Parathyroid adenoma (tissue), 2 donors: Measurements from ENCODE around the gene CAMTA1.

Source experiments
- H2AFZ ChIP-seq: fragments of 300-600 bp; sonication (generic); one replicate; pipeline ENCODE4 v1.7.0; 2017; ENCODE audit warnings: antibody characterized with exemption, mild to moderate bottlenecking
- H3K27ac ChIP-seq: fragments of 300-600 bp; sonication (generic); one replicate; pipeline ENCODE4 v1.7.0; 2017
- H3K27me3 ChIP-seq: fragments of 300-600 bp; sonication (generic); one replicate; pipeline ENCODE4 v1.7.0; 2017; ENCODE audit warnings: low read length; ENCODE audit not compliant: control insufficient read depth, insufficient read depth
- H3K36me3 ChIP-seq: fragments of 300-600 bp; sonication (generic); one replicate; pipeline ENCODE4 v1.7.0; 2017; ENCODE audit warnings: low read length; ENCODE audit not compliant: control insufficient read depth, insufficient read depth
- H3K4me1 ChIP-seq: fragments of 300-600 bp; sonication (generic); one replicate; pipeline ENCODE4 v1.7.0; 2017; ENCODE audit warnings: control low read depth
- H3K4me2 ChIP-seq: fragments of 300-600 bp; sonication (generic); one replicate; pipeline ENCODE4 v1.7.0; 2017; ENCODE audit warnings: low read length
- H3K4me3 ChIP-seq: fragments of 300-600 bp; sonication (generic); one replicate; pipeline ENCODE4 v1.7.0; 2017; ENCODE audit warnings: low read depth, low read length
- H3K79me2 ChIP-seq: fragments of 300-600 bp; sonication (generic); one replicate; pipeline ENCODE4 v1.7.0; 2017; ENCODE audit warnings: control low read depth
- H3K9ac ChIP-seq: fragments of 300-600 bp; sonication (generic); one replicate; pipeline ENCODE4 v1.7.0; 2017; ENCODE audit warnings: mild to moderate bottlenecking
- H3K9me3 ChIP-seq: fragments of 300-600 bp; sonication (generic); one replicate; pipeline ENCODE4 v1.7.0; 2017; ENCODE audit warnings: low read length; ENCODE audit not compliant: control insufficient read depth
- TF ChIP-seq, protein P1 (sequence below): fragments of 300-600 bp; sonication (generic); IDR thresholded peaks from one replicate; pipeline ENCODE4 v1.7.0; 2017; ENCODE audit warnings: antibody characterized with exemption, mild to moderate bottlenecking
- donor health status: primary hyperparathyroidism.

The CAMTA1 gene

DNA sequence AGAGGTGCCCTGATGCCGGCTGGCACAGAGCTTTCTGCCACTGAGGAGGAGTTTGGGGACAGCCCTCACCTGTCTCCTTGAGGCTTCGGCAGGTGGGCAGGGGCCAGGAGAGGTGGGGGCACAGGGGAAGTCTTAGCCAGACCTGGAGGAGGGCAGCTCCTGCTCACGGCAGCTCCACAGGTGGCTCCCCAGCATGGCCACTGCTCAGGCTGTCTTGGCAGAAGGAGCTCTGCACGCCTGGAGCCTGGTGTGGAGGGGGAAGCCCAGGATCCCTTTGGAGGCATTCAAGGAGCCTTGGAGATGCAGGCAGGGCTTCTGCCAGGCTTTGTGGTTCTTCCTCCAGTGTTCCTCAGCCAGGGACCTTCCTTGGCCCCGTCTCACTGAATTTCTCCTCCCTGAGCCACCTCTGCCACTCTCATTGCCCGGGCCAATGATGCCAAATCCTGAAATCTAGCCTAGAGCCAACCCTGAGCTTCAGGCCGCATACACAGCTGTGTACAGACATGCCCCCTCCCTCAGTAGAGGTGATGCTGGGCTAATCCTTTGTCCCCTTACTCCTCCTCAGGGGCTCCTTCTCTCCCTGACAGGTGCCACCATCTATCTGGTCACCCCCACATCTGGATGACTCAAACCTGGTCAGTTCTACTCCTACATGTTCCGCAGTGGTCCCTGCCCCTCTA lies 734.1 kb downstream of the CAMTA1 start:
- TF ChIP-seq, protein P1, sequence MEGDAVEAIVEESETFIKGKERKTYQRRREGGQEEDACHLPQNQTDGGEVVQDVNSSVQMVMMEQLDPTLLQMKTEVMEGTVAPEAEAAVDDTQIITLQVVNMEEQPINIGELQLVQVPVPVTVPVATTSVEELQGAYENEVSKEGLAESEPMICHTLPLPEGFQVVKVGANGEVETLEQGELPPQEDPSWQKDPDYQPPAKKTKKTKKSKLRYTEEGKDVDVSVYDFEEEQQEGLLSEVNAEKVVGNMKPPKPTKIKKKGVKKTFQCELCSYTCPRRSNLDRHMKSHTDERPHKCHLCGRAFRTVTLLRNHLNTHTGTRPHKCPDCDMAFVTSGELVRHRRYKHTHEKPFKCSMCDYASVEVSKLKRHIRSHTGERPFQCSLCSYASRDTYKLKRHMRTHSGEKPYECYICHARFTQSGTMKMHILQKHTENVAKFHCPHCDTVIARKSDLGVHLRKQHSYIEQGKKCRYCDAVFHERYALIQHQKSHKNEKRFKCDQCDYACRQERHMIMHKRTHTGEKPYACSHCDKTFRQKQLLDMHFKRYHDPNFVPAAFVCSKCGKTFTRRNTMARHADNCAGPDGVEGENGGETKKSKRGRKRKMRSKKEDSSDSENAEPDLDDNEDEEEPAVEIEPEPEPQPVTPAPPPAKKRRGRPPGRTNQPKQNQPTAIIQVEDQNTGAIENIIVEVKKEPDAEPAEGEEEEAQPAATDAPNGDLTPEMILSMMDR, result no peak
- H3K79me2 ChIP-seq, result no peaks in the 10 kb centered on the region
- no peak overlapping the region for H2AFZ ChIP-seq
- H3K4me2 ChIP-seq, result no peak overlapping the region
- no peaks in the 10 kb centered on the region for H3K4me1 ChIP-seq
- no peaks in the 10 kb centered on the region for H3K9me3 ChIP-seq
- no peaks in the 10 kb centered on the region for H3K36me3 ChIP-seq
- no peak overlapping the region for H3K9ac ChIP-seq
- H3K4me3 ChIP-seq, result no peak overlapping the region
- H3K27ac ChIP-seq, result no peak overlapping the region
- no peaks in the 10 kb centered on the region for H3K27me3 ChIP-seq

GRCh38 chr1:7519861-7520395 lies 734.7 kb downstream of the CAMTA1 start:
- no peak overlapping the region for H3K4me2 ChIP-seq
- no peaks in the 10 kb centered on the region for H3K27me3 ChIP-seq
- H3K27ac ChIP-seq, result no peak overlapping the region
- no peaks in the 10 kb centered on the region for H3K4me1 ChIP-seq
- no peaks in the 10 kb centered on the region for H3K79me2 ChIP-seq
- no peaks in the 10 kb centered on the region for H3K9me3 ChIP-seq
- TF ChIP-seq, protein P1, result no peak
- no peak overlapping the region for H3K4me3 ChIP-seq
- H3K36me3 ChIP-seq, result no peaks in the 10 kb centered on the region
- H2AFZ ChIP-seq, result no peak overlapping the region
- no peak overlapping the region for H3K9ac ChIP-seq

GRCh38 chr1:7520496-7520895 lies 735.2 kb downstream of the CAMTA1 start:
- Histone ChIP-seq H3K79me2 (no peaks in the 10 kb centered on the region), H3K9me3 (no peaks in the 10 kb centered on the region), H3K4me2 (no peak overlapping the region), H3K9ac (no peak overlapping the region), H3K36me3 (no peaks in the 10 kb centered on the region), H2AFZ (no peak overlapping the region), H3K4me3 (no peak overlapping the region), H3K4me1 (no peaks in the 10 kb centered on the region), H3K27me3 (no peaks in the 10 kb centered on the region), H3K27ac (no peak overlapping the region)
- TF ChIP-seq, protein P1, result no peak

- H3K9ac ChIP-seq, result no peak overlapping the region
- H3K4me1 ChIP-seq, result no peaks in the 10 kb centered on the region
- no peak overlapping the region for H3K4me2 ChIP-seq
- TF ChIP-seq, protein P1, result no peak
- H3K27ac ChIP-seq, result no peak overlapping the region
- H3K36me3 ChIP-seq, result no peaks in the 10 kb centered on the region
- H2AFZ ChIP-seq, result no peak overlapping the region
- no peak overlapping the region for H3K4me3 ChIP-seq
- no peaks in the 10 kb centered on the region for H3K79me2 ChIP-seq
- H3K9me3 ChIP-seq, result no peaks in the 10 kb centered on the region
- no peaks in the 10 kb centered on the region for H3K27me3 ChIP-seq
Measured at GRCh38 chr1:7524341-7525337, 739.4 kb downstream of the CAMTA1 start.
